ENCODE results near the gene MALAT1.

GRCh38 chr11:65551572-65552387 lies 52.9 kb downstream of the MALAT1 start:
- TF ChIP-seq, protein P1, sequence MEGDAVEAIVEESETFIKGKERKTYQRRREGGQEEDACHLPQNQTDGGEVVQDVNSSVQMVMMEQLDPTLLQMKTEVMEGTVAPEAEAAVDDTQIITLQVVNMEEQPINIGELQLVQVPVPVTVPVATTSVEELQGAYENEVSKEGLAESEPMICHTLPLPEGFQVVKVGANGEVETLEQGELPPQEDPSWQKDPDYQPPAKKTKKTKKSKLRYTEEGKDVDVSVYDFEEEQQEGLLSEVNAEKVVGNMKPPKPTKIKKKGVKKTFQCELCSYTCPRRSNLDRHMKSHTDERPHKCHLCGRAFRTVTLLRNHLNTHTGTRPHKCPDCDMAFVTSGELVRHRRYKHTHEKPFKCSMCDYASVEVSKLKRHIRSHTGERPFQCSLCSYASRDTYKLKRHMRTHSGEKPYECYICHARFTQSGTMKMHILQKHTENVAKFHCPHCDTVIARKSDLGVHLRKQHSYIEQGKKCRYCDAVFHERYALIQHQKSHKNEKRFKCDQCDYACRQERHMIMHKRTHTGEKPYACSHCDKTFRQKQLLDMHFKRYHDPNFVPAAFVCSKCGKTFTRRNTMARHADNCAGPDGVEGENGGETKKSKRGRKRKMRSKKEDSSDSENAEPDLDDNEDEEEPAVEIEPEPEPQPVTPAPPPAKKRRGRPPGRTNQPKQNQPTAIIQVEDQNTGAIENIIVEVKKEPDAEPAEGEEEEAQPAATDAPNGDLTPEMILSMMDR (IDR thresholded peaks at IDR 0.05): peak; percentile 76
- no peak for TF ChIP-seq EZH2 (IDR thresholded peaks at IDR 0.05; ENCODE audit: borderline replicate concordance, insufficient read depth, low read depth, low read length, poor library complexity, severe bottlenecking)
